Measurements from ENCODE around the gene RPS14. TPM values are rescaled to one million over a fixed set of nuclear protein-coding genes. Genes with fewer than 3 reads are reported as not detected.
"Not testable (repeated sequence)": the region's sequence is repeated elsewhere in the genome, so short reads cannot be mapped to it uniquely, and the experiment has no call there.

Gene RPS14
- total and polyA plus RNA-seq, 9 donors = 2,234 to 9,295 (median 4,211) TPM

GRCh38 chr5:150479416-150479815 lies 29.9 kb upstream of the RPS14 start:
- no peak for DNase-seq
- TF ChIP-seq POLR2A (IDR thresholded peaks at IDR 0.05) (no peak), CTCF (IDR thresholded peaks at IDR 0.05) (no peak)
- Histone ChIP-seq H3K36me3 (no peaks in the 10 kb centered on the region), H3K27me3 (no peaks in the 10 kb centered on the region), H3K4me1 (ENCODE audit: insufficient read depth) (no peaks in the 10 kb centered on the region), H3K4me3 (no peak overlapping the region), H3K9me3 (no peaks in the 10 kb centered on the region), H3K27ac (peak overlapping the region in 1 of 2 donors; percentile 10)
- intact Hi-C loops (cut with DNase I) = no loop called here
- 83 to 96% (median 89%) methylated on average over 2 of the region's 2 CpGs for WGBS, 3 donors

GRCh38 chr5:150476568-150476967 lies 27.0 kb upstream of the RPS14 start:
- H3K4me1 ChIP-seq (ENCODE audit: insufficient read depth); H3K36me3 ChIP-seq; H3K9me3 ChIP-seq; DNase-seq; intact Hi-C loops (cut with DNase I); H3K4me3 ChIP-seq; H3K27ac ChIP-seq; H3K27me3 ChIP-seq: not testable (repeated sequence)
- WGBS, 3 donors = 57 to 73% (median 70%) methylated on average over 6 of the region's 6 CpGs

- H3K9me3 ChIP-seq = no peaks in the 10 kb centered on the region
- H3K4me1 ChIP-seq (ENCODE audit: insufficient read depth) = peaks cover 2% of the 10 kb centered on the region
- no peak overlapping the region for H3K4me3 ChIP-seq
- intact Hi-C loops (cut with DNase I) = no loop called here
- DNase-seq = no peak
- TF ChIP-seq CTCF (IDR thresholded peaks at IDR 0.05) = no peak
- no peak for TF ChIP-seq EP300 (IDR thresholded peaks at IDR 0.05)
- no peak for TF ChIP-seq POLR2A (IDR thresholded peaks at IDR 0.05)
- WGBS, 3 donors = 85% methylated on average over 12 of the region's 12 CpGs
- no peaks in the 10 kb centered on the region for H3K27me3 ChIP-seq
- H3K36me3 ChIP-seq = no peaks in the 10 kb centered on the region
- no peak overlapping the region for H3K27ac ChIP-seq
Measured at GRCh38 chr5:150473673-150474358, 24.3 kb upstream of the RPS14 start.

GRCh38 chr5:150469718-150470469 lies 20.4 kb upstream of the RPS14 start:
- no peaks in the 10 kb centered on the region for H3K27me3 ChIP-seq
- H3K27ac ChIP-seq = no peak overlapping the region
- H3K4me3 ChIP-seq = no peak overlapping the region
- 10 to 19% (median 18%) methylated on average over 6 of the region's 6 CpGs for WGBS, 3 donors
- intact Hi-C loops (cut with DNase I) = loop anchor here in 1 of 4 donors (10.0 kb wide), 1 partner anchor 185 kb away; no protein-coding TSS in a partner anchor
- peaks cover 5% of the 10 kb centered on the region for H3K4me1 ChIP-seq (ENCODE audit: insufficient read depth)
- TF ChIP-seq EP300 (IDR thresholded peaks at IDR 0.05) (no peak), CTCF (IDR thresholded peaks at IDR 0.05) (no peak), POLR2A (IDR thresholded peaks at IDR 0.05) (no peak)
- H3K36me3 ChIP-seq = no peaks in the 10 kb centered on the region
- no peaks in the 10 kb centered on the region for H3K9me3 ChIP-seq
- DNase-seq = no peak

- WGBS, 3 donors = 94 to 100% (median 96%) methylated on average over 4 of the region's 4 CpGs
- no peak overlapping the region for H3K27ac ChIP-seq
- no peak for DNase-seq
- no peaks in the 10 kb centered on the region for H3K9me3 ChIP-seq
- H3K36me3 ChIP-seq = no peaks in the 10 kb centered on the region
- no peak overlapping the region for H3K4me3 ChIP-seq
- H3K27me3 ChIP-seq = no peaks in the 10 kb centered on the region
- TF ChIP-seq EP300 (IDR thresholded peaks at IDR 0.05) = no peak
- no peak for TF ChIP-seq CTCF (IDR thresholded peaks at IDR 0.05)
- no peak for TF ChIP-seq POLR2A (IDR thresholded peaks at IDR 0.05)
- peaks cover 9% of the 10 kb centered on the region for H3K4me1 ChIP-seq (ENCODE audit: insufficient read depth)
- intact Hi-C loops (cut with DNase I) = loop anchor here in 1 of 4 donors (10.0 kb wide), 1 partner anchor 187 kb away; no protein-coding TSS in a partner anchor
Measured at GRCh38 chr5:150468206-150468605, 18.7 kb upstream of the RPS14 start.
